NAMALWA (cell line): ENCODE data around the gene COX5A.
"Not testable (repeated sequence)": the region's sequence is repeated elsewhere in the genome, so short reads cannot be mapped to it uniquely, and the experiment has no call there.

Experiments used
- DNase-seq: peaks from one replicate; pipeline ENCODE4 v3.0.0-alpha.2; 2015; ENCODE audit warnings: low spot score

Gene COX5A

DNA sequence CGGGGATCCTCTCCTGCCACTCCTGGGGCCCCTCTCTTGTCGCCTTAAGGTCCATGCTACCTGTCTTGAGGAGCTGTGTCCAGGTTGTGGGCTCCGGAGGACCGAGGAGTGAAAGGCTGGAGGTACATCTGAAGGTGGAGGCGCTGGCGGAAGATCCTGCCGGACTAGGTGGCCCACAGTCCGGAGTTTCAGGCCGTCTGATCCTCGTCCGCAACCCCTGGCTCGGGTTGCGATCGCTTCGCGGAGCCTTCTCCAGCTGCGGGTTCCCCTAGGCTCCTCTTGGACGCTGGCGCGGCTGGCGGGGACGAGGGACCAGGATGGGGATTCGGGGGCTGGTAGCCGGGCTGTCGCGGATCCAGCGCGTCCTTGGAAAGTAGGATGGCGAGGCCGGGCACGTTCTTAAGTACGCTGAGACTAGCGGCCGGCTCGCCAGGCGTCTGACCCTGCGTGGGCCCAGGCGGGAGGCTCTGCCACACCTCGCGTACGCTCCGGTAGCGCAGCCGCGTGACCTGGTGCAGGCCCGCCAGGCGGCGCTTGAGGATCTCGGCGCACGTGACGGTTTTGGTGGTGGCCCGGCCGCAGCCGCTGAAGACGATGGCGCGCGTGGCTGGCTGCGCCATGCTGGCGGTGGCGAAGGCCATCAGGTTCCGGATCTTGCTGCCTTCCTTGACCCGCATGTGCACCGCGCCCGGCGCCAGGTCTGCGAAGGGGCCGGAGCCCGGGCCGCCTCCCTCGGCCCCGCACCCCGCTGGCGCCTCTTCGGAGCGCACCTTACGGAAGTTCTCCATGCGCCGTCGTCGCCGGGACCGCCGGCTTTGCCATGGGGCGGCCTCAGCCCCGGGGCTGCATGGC lies 18.1 kb upstream of the COX5A start:
- peak; percentile 78 for DNase-seq

DNA sequence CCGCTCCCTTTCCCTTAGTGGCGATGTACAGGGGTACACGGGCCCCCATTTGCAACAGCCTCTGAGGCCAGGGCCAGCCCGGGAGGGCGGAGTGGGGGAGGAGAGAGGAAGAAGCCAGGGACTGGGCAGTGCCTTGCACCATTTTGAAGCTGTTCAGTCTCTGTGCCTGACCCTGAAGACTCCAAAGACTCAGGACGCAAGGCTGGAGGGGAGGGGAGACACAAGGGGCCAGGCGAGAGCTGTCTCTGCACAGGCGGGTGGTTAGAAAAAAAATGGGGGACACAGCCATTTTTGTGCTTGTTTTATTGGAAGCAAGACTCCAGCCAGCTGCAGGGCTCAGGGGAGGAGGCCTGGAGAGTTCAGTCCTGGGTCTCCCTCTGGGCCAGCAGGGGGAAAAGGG lies 17.1 kb upstream of the COX5A start:
- no peak for DNase-seq

DNA sequence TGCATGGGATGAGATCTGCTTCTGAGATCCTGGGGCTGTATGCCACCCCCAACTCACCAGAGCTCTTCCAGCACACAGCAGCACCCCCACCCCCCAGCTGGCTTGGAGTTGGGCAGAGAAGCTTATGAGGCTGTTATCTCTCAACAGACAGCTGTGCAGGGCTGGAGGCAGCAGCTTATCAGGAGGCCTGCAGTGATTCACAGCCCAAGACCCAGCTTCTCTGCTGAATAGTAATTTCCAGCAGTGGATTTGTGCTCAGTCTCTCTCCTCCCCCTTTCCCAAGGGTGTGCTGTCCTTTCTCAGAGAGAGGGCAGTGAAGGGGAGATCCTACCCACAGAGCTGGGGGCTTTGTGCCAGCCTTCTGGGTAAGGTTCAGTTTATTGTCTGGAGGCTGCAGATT lies 16.6 kb upstream of the COX5A start:
- peak; percentile 38 for DNase-seq

DNA sequence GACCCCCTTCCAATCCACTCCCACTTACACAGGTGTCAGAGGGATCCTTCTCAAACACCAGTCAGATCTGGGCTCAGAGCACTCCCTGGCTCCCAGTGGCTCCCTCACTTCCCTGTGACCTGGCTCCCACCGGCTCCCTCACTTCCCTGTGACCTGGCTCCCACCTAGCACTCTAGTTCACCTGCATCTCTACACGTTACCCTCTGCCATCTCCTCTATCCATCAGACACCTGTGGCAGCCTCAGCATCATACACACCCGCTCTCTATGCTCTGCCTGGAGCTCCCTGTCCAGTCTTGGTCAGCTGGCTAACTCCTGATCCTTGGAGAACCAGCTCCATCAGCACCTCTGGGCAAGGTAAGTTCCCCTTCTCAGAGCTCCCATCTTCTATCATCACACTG lies 13.1 kb upstream of the COX5A start:
- DNase-seq: no peak

DNA sequence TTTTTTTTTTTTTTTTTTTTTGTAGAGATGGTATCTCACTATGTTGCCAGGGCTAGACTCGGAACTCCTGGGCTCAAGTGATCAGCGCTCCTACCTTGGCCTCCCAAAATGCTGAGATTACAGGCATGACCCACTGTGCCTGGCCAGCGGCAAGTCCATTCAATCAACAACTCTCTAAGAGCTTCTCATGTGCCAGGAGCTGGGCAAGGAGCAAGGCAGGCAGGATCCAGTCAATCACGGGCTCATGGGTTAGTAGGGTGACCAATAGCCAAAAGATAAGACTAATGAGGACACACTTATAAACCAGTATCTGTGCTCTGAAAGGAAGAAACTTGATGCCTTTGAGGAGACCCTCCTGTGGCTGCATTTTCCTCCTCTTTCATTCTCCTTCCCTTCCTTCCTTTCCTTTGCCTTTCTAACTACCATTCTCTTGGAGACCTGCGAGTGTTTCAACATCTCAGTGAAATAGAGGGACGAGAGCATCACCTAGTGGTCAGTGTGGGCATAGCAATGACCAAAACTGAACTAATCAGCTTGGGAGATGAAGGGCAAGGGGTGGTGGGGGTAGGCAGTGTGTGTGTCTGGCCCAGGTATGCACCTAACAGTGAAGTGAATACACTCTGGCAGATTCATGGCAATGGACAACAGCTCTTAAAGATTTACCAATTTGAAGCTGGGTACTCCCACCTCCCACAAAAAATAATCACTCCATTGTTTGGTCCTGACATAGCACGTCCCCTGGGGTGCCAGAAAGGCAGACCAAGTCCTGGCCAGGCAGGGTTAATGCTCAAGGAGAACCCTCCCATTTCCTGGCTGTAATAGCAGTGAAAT lies 12.4 kb upstream of the COX5A start:
- DNase-seq: peak; percentile 91

DNA sequence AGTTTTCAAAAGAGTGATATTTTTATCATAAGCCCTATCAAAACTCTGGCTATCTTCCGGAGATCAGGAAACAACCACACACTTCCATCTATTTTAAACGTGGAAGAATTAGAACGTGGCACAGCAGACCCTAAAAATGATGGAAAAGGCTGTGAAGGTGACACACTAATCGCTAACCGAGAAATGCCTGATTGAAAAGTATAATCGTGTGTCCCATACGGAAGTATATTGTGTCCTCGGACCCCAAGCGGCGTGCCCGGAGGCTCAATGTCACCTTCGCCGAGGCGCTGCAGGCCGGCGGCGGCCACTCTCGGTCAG lies 642 bp downstream of the COX5A start:
- peak; percentile 58 for DNase-seq

DNA sequence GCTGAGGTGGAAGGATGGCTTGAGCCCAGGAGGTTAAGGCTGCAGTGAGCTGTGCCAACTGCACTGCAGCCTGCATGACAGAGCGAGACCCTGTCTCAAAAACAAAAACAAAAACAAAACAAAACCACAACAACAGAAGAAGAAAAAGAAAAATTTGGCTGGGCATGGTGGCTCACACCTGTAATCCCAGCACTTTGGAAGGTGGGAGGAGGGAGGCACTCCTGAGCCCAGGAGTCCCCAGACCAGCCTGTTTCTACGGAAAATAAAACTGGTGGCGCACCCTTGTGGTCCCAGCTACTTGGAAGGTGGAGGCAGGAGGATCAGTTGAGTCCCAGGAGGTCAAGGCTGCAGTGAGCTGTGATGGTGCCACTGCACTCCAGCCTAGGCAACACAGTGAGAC lies 2.7 kb downstream of the COX5A start:
- not testable (repeated sequence) for DNase-seq

DNA sequence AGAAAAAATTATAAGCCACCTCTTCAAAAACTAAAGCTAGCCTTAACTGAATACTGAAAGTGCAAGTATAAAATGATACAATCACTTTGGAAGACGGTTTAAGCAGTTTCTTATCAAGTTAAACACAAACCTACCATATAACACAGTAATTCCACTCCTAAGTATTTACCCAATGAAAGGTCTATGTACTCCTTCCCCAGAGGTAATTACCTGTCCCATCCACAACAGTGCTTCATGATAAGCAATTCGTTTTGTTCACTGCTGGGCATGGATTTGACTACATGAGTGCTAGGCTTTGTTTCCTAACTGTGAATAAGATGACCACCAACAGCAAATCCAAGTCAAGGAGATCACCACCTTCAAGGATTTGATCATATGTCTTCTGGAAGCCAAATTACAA lies 4.3 kb downstream of the COX5A start:
- DNase-seq: no peak

DNA sequence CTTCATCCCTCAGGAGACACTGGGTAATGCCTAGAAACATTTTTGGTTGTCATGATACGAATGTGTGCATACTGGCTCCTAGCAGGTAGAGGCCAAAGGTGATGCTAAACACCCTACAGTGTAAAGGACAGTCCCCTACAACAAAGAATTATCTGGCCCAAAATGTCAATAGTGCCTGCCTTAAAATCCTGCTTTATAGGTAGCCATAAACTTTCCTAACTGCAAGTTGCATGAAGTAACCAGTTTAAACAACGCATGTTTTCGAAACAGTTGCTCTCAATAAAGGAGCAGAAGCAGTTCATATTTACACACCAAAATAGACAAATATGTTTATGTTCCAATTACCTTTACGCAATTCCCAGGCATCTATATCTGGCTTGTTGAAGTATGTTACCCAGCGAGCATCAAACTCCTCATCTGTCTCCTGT lies 9.1 kb downstream of the COX5A start:
- no peak for DNase-seq

DNA sequence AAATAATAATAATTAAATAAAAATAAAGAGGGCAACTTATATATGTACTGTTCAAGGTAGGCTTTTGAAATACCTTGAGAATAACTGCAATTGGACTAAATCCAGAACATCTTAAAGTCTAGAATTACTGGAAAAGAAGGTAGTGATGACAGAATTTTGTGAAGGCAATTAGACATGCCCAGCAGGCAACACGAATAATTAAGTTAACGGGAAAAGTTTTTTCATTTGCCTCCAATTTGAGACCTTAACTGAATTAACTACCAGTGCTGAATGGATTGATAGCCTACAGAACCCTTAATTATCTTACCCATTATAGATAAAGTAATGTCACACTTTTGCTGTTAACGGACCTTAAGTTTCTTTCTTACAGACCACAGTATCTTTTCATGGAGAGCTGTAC lies 13.3 kb downstream of the COX5A start:
- DNase-seq: no peak

DNA sequence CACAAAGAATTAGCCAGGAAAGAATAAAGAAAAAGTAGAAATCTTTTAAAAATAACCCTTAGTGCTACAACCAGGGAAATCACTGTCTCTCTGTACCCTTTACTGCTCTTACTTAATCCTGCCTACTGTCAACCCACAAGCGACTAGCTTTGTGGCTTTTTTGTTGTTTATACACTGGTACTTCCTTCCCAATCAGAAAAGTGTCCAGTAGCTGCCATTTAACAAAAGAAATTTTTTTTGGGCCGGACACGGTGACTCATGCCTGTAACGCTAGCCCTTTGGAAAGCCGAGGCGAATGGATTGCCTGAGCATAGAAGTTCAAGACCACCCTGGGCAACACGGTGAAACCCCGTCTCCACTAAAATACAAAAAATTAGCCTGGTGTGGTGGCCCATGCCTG lies 17.4 kb downstream of the COX5A start:
- no peak for DNase-seq

DNA sequence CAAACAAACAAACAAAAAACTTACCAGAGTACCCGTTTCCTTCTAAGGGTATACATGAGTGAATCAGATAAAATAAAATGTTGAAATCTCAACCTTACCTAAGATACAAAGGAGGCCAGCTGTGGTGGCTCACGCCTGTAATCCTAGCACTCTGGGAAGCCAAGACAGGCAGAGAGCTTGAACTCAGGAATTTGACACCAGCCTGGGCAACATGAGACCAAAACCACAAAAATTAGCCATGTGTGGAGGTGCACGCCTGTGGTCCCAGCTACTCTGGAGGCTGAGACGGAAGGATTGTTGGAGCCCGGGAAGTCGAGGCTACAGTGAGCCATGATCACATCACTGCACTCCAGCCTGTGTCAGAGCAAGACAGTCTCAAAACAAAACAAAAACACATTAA lies 20.2 kb downstream of the COX5A start:
- no peak for DNase-seq

DNA sequence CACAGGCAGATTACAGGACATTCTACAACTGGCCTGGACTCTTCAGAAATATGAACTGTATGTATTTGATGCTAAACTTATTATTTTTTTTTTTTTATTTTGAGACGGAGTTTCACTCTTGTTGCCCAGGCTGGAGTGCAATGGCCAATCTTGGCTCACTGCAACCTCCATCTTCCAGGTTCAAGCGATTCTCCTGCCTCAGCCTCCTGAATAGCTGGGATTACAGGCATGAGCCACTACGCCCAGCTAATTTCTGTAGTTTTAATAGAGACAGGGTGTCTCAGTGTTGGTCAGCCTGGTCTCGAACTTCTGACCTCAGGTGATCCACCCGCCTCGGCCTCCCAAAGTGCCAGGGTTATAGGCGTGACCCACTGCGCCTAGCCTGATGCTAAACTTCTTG lies 24.1 kb downstream of the COX5A start:
- not testable (repeated sequence) for DNase-seq

DNA sequence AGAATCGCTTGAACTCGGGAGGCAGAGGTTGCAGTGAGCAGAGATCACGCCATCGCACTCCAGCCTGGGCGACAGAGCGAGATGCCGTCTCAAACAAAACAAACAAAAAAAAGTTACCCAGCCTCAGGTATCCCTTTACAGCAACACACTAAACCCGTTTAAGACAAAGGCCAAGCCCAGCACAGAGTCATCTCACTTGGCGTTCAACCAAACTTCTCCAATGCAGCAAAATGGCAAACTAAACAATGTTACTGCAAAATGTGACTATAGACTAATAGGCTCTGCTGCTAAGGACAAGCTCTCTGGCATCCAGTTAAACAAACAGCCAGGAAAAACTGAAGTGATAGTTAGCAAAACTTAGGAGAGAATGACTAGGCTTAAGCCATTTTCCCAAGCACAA lies 24.8 kb downstream of the COX5A start:
- DNase-seq: no peak

DNA sequence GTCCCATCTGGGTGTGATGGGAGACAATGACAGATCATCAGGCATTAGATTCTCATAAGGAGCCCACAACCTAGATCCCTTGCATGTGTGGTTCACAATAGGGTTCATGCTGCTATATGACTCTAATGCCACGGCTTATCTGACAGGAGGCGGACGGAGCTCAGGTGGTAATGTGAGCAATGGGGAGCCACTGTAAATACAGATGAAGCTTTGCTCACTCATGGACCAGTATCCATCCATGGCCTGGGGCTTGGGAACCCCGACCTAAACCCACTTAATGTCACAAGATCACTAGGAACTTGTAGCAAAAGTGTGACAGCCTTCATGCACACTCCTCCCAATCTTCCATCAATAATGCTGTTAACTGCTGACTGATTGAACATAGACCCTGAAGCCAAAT lies 29.2 kb downstream of the COX5A start:
- no peak for DNase-seq

DNA sequence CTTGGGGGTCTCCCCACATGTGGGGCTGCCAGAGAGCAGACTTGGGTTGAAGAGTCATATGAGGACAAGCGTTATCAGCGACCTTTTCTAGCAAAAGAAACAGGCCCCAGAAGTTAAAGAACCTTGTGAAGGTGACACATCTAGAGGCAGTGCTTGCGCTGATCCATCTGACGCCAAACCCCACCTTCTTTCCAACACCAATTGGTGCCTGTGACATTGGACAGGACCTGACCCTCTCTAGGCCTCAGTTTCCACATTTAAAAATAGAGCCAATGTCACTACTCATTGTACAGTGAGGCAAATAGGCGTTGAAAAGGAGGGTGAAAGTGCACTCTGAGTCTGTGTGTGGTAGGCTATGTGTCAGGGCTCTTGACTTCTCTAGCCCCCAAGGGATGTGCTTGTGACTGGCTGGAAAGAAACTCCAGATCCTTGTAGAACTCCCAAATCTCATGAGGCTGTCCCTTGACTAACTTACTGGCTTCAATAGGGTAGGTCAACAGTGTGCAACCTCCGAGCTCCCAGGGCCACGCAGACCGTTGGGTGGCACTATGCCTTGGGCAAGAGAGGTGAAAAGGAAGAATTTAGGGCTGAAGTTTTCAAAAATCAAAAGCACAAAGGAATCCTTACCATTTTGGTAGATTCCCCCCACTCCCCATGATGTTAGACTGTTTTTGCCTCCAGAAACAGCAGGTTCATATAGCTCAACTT lies 30.6 kb downstream of the COX5A start:
- DNase-seq: peak; percentile 29

DNA sequence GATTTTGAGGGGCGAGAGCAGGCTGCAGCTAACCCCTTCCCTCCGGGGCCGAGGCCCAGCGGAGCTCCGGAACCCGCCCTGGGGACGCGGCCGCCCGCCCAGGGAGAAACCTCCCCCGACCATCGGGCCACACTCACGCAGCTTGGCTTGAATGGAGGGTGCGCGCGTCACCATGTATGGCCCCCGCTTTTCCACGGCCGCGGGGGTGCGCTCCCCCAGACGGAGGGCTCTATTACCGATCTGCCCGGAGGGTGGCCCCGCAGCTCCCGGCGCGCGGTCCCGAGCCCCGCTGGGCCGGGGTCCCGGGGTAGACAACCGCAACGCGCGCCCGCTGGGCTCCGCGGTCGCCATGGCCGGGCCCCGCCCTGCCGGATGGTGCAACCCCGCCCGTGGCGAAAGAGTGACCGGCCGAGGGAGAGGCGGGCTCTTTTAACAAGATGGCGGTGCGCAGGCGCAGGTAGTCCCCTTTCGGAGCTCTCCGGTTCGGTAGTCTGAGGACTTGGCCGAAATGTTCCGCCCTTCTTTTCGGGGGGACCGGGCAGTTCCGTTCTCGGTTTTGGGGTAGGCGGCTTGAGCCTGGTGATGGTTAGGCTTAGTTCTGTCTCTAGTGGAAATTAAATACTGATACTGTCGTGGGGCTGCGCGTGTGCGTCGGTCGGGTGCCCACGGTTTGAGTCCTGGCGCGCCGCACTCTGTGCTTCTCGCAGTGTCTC lies 31.3 kb downstream of the COX5A start, which contains the start of gene FAM219B:
TSS of gene FAM219B (minus strand) at position 402 of the 713 bp plus-strand sequence. CDS start at position 351, 51 bp downstream.
- DNase-seq: peak; percentile 84

DNA sequence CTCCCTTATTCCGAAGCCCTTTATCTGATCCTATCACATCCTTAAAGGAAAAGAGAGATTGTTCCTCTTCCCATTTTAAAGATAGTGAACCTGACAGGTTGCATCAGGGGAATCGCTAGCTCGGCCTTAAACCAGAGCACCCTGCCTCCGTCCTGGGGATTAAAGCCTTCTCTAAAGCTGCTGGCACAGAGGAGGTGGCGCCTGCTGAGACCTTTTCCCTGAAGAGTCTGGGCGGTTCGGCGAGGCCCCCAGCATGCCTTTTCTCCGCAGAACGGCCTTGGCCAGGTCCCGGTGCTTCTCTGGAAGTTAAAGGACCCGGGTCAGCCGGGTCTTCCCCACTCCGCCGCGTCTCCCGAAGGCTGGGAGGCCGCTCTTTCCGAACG lies 31.8 kb downstream of the COX5A start:
- DNase-seq: peak; percentile 56

DNA sequence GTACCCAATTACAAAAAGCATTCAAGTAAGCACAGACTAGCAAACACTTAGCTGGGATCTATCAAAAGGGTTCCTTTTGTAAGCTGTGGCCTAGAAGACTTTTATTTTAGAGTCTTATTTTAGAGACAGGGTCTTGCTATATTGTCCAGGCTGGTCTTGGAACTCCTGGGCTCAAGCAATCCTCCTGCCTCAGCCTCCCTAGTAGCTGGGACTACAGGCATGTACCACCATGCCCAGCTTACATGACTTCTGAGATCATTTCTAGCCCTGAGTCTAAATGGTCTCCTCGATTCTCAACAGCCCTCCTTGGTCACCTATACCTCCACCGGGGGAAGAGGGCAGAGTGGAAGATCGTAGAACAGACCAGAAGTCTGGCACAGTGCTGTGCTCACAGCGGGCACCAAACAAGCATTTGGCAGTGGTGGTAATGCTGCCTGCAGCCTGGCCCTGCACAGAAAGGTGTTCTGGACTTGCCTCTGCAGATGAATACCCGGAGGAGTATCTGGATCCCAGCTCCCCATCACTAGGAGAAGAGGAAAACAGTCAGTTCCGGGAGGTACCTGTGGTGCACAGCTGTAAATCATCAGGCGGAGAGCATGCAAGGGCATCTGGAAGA lies 33.6 kb downstream of the COX5A start:
- DNase-seq: no peak

DNA sequence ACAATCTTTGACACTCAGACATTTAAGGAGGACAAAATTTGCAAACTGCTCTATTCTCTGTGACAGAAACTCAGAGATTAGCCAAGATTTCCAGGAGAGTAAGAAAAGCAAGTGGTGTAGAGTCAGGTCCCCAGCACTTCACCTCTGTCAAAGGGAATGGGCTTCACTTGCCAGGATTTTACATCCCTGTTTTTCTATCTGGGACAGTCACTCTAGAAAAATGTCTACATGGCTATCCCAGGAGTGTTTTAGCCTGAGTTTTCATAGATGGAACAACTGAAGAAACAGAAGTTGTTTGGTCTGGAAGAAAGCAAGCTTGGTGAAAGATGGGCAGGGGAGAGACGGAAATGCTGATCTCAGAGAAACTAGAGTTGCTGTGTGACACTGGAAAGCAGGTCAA lies 34.2 kb downstream of the COX5A start:
- DNase-seq: no peak

DNA sequence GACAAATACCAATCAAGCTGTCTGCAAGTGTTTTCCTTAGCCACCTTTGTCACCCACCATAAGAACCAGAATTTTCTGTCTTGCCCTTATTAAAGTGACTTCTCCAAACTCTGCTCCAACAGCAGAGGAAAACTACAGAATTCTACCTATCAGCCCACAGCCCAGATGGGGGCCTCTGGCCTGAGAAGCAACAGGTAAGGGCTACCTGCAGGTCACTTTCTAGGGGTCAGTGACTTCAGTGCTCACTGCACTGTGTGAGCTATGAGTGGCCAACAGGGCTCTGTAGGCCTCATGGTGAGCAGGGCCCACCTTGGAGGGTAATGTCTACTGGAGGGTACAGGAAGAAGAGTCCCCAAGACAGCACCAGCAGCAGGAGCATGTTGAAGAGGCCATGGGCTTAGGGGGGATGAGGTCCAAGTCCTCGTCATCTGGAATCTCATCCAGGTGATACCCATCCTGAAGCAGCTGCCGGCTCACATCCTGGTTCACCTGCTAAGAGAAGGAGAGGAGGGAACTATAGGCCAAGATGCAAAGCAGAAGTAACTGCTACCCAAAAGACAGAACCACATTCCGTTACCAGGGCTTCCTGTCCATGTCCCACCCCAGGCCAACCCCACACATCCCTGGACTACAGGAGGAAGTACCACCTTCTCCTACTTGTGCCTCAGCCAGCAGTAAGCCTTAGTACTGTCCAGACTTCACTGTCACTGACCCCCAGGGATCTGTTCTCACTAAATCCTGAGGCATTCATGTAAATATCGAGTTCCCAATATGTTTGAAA lies 35.4 kb downstream of the COX5A start:
- DNase-seq: no peak
